ENCODE results near the gene PARD6G.

DNA sequence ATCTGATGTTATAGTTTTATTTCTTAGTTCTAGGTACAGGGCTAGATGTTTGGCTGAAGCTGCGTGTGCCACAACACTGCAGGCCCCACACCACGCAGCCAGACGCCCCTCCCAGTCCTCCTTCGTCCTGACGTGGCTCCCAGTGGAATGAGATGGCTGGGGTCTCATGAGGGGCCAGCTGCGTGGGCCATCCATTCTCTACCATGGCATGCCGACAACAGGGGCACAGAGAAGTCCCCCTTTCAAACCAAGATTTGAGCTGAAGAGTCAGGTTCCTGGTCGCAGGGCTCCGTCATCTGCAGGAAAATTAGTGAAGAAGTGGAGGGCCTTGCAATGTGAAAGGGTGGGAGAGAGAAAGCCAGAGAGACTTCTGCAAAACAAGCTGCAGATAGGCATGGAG is 64.5 kb downstream of the PARD6G start:
- TF ChIP-seq SP1 (IDR thresholded peaks at IDR 0.05) (no peak), ELF4 (IDR thresholded peaks at IDR 0.05) (no peak), L3MBTL2 (conservative IDR thresholded peaks at IDR 0.05) (no peak)

All from HEK293T (cell line).